Fibroblast of the aortic adventitia (primary cell): ENCODE measurements around the gene JAGN1. TPM values are rescaled to one million over a fixed set of nuclear protein-coding genes. Genes with fewer than 3 reads are reported as not detected.

Source experiments
- DNase-seq: peaks from one replicate; pipeline ENCODE4 v3.0.0-alpha.2; 2010; ENCODE audit warnings: low read depth
- H3K4me3 ChIP-seq: 2 replicates; pipeline ENCODE4 v1.5.1; 2011; ENCODE audit warnings: low read depth, mild to moderate bottlenecking, control low read depth, low read length, moderate library complexity
- CTCF ChIP-seq: IDR thresholded peaks from 2 replicates; pipeline ENCODE4 v1.5.1; 2011; ENCODE audit warnings: mild to moderate bottlenecking, low read length, control low read depth, inconsistent platforms; ENCODE audit not compliant: insufficient read depth
- total RNA-seq: library from RNA; depleted of rRNA; stranded (reverse); fragments of >200 nt; gene quantifications from 2 replicates; pipeline ENCODE4 v1.2.3, GENCODE V29; 2012; ENCODE audit warnings: low replicate concordance

The JAGN1 gene
- total RNA-seq, 1 donor: 25.8 TPM

GRCh38 chr3:9932843-9933560 is 42.6 kb downstream of the JAGN1 start:
- TF ChIP-seq CTCF: peak; percentile 71
- peak; percentile 46 for DNase-seq
- H3K4me3 ChIP-seq: peak overlapping the region; percentile 78

- peak within 1 kb of the TSS; percentile 78 for H3K4me3 ChIP-seq
- peak; percentile 2 for TF ChIP-seq CTCF
- DNase-seq: peak; percentile 86
These were observed 43.3 kb downstream of the JAGN1 start, which contains the start of gene CRELD1 for GRCh38 chr3:9933561-9934234. Gene CRELD1 (plus strand): TSS chr3:9933834. CDS start chr3:9934439, 605 bp downstream.

GRCh38 chr3:9934235-9934621 is 43.8 kb downstream of the JAGN1 start:
- TF ChIP-seq CTCF: peak; percentile 39
- H3K4me3 ChIP-seq: peak overlapping the region; percentile 78
- peak; percentile 45 for DNase-seq

GRCh38 chr3:9934993-9935392 is 44.6 kb downstream of the JAGN1 start:
- no peak overlapping the region for H3K4me3 ChIP-seq
- no peak for DNase-seq
- no peak for TF ChIP-seq CTCF

GRCh38 chr3:9935966-9936510 is 45.6 kb downstream of the JAGN1 start:
- TF ChIP-seq CTCF: no peak

GRCh38 chr3:9937486-9938238 is 47.3 kb downstream of the JAGN1 start:
- no peak for DNase-seq
- TF ChIP-seq CTCF: no peak
- no peak overlapping the region for H3K4me3 ChIP-seq

More at GRCh38 chr3:9935966-9936510, 45.6 kb downstream of the JAGN1 start:
- no peak overlapping the region for H3K4me3 ChIP-seq
- no peak for DNase-seq
